Measurements from ENCODE around the gene COIL. TPM values are rescaled to one million over a fixed set of nuclear protein-coding genes. Genes with fewer than 3 reads are reported as not detected.

COIL gene
- total and polyA plus RNA-seq, 2 of the 13 experiments (the other 11 are each of a cell fraction or from before 2014, with no cell fraction given) = 8.1 to 29.4 TPM

GRCh38 chr17:56913353-56913866, 47.4 kb downstream of the COIL start (continued):
- no peak for TF ChIP-seq ZKSCAN8 (CRISPR knock-in tag; IDR thresholded peaks at IDR 0.05; ENCODE audit: borderline replicate concordance)
- peak; percentile 15; the same call in 1 of the 2 replicates for TF ChIP-seq ESRRA (CRISPR knock-in tag; IDR thresholded peaks at IDR 0.05; ENCODE audit: low read depth)
- TF ChIP-seq ZNF749 (CRISPR knock-in tag; IDR thresholded peaks at IDR 0.05; ENCODE audit: borderline replicate concordance) = no peak
- peak; percentile 16; the same call in 1 of the 2 replicates for TF ChIP-seq ZNF776 (CRISPR knock-in tag; IDR thresholded peaks at IDR 0.05)
- TF ChIP-seq FOXP4 (CRISPR knock-in tag; IDR thresholded peaks at IDR 0.05) = no peak
- TF ChIP-seq MXD1 (CRISPR knock-in tag; IDR thresholded peaks at IDR 0.05) = peak; percentile 58; the same call in 1 of the 2 replicates
- TF ChIP-seq ZNF770 (CRISPR knock-in tag; IDR thresholded peaks at IDR 0.05) = peak; percentile 7; the same call in 1 of the 2 replicates
- no peak; the same call in 1 of the 2 replicates for TF ChIP-seq ZNF30 (CRISPR knock-in tag; IDR thresholded peaks at IDR 0.05)
- 0 out of 2 replicates have a peak, but pooled peaks have one; percentile 96 for TF ChIP-seq ARID2 (CRISPR knock-in tag; IDR thresholded peaks at IDR 0.05; ENCODE audit: borderline replicate concordance)
- no peak; the same call in 1 of the 2 replicates for TF ChIP-seq ARID5B (CRISPR knock-in tag; IDR thresholded peaks at IDR 0.05)
- TF ChIP-seq TFE3 (CRISPR knock-in tag; IDR thresholded peaks at IDR 0.05) = no peak
- TF ChIP-seq MAFG (CRISPR knock-in tag; IDR thresholded peaks at IDR 0.05) = peak; percentile 72
- TF ChIP-seq GPBP1L1 (CRISPR knock-in tag; IDR thresholded peaks at IDR 0.05) = no peak
- TF ChIP-seq ZNF256 (CRISPR knock-in tag; conservative IDR thresholded peaks at IDR 0.05) = no peak
